Hepatocyte (in vitro differentiated cells): ENCODE results near the gene RETN. TPM values are rescaled to one million over a fixed set of nuclear protein-coding genes. Genes with fewer than 3 reads are reported as not detected.
A peak's percentile ranks its signal among the peaks of the same experiment; 100 is the strongest.

ENCODE experiments used
- DNase-seq: peaks from one replicate; pipeline ENCODE4 v3.0.0-alpha.2; 2016; ENCODE audit warnings: low spot score
- H2AFZ ChIP-seq: fragments of 200-600 bp; sonication (generic); 2 replicates; pipeline ENCODE4 v1.6.0; 2016; ENCODE audit warnings: antibody characterized with exemption, mild to moderate bottlenecking
- H3K27ac ChIP-seq: fragments of 200-600 bp; sonication (generic); 2 replicates; pipeline ENCODE4 v1.5.1; 2016; ENCODE audit warnings: mild to moderate bottlenecking
- H3K27me3 ChIP-seq: fragments of 200-600 bp; sonication (generic); 2 replicates; pipeline ENCODE4 v1.6.1; 2016
- H3K36me3 ChIP-seq: fragments of 200-600 bp; sonication (generic); replicated peaks from 2 replicates; pipeline ENCODE4 v1.5.1; 2016; ENCODE audit warnings: low read depth; ENCODE audit not compliant: insufficient read depth
- H3K4me1 ChIP-seq: fragments of 200-600 bp; sonication (generic); 2 replicates; pipeline ENCODE4 v1.5.1; 2016; ENCODE audit warnings: mild to moderate bottlenecking, moderate library complexity; ENCODE audit not compliant: insufficient read depth
- H3K4me2 ChIP-seq: fragments of 200-600 bp; sonication (generic); 2 replicates; pipeline ENCODE4 v1.6.0; 2016
- H3K4me3 ChIP-seq: fragments of 200-600 bp; sonication (generic); 2 replicates; pipeline ENCODE4 v1.5.1; 2016; ENCODE audit warnings: mild to moderate bottlenecking
- H3K79me2 ChIP-seq: fragments of 200-600 bp; sonication (generic); 2 replicates; pipeline ENCODE4 v1.6.0; 2017; ENCODE audit warnings: mild to moderate bottlenecking
- H3K9me2 ChIP-seq: fragments of 200-600 bp; sonication (generic); replicated peaks from 2 replicates; pipeline ENCODE4 v1.6.0; 2017; ENCODE audit warnings: mild to moderate bottlenecking; ENCODE audit not compliant: insufficient read depth
- H3K9me3 ChIP-seq: fragments of 200-600 bp; sonication (generic); 2 replicates; pipeline ENCODE4 v1.5.1; 2016; ENCODE audit warnings: low read depth, mild to moderate bottlenecking
- H4K20me1 ChIP-seq: fragments of 200-600 bp; sonication (generic); 2 replicates; pipeline ENCODE4 v1.6.0; 2016; ENCODE audit warnings: mild to moderate bottlenecking; ENCODE audit not compliant: insufficient read depth, poor library complexity, severe bottlenecking
- CTCF ChIP-seq: fragments of 200-600 bp; sonication (generic); IDR thresholded peaks from 2 replicates; pipeline ENCODE4 v1.5.1; 2016; ENCODE audit warnings: antibody characterized with exemption, mild to moderate bottlenecking; ENCODE audit not compliant: poor library complexity
- EZH2 ChIP-seq: fragments of 200-600 bp; sonication (generic); IDR thresholded peaks from 2 replicates; pipeline ENCODE4 v1.6.1; 2016; ENCODE audit warnings: antibody characterized with exemption, mild to moderate bottlenecking, borderline replicate concordance
- EZH2phosphoT487 ChIP-seq: fragments of 200-600 bp; sonication (generic); IDR thresholded peaks from one replicate; pipeline ENCODE4 v1.6.1; 2018; ENCODE audit warnings: antibody characterized with exemption, mild to moderate bottlenecking, low read depth, moderate library complexity; ENCODE audit not compliant: unreplicated experiment, severe bottlenecking
- WGBS: methylation state at CpG from one replicate; pipeline ENCODE4 v1.1.6; 2016; ENCODE audit warnings: low lambda C conversion rate; ENCODE audit errors: missing lambda C conversion rate; 5-methylcytosine and 5-hydroxymethylcytosine counted together
- polyA plus RNA-seq: library from polyadenylated mRNA; unstranded; fragments of >200 nt; fragmentation: Nextera tagmentation; extraction: Ambion mirVana; gene quantifications from 2 replicates; pipeline ENCODE4 v1.2.1, GENCODE V29; 2016
- total RNA-seq: library from RNA; depleted of rRNA; stranded (reverse); fragments of >200 nt; gene quantifications from 2 replicates; pipeline ENCODE4 v1.2.3, GENCODE V29; 2014

The RETN gene
- total and polyA plus RNA-seq, 2 experiments from 2014 or later = 0.74 TPM; not detected in 1

GRCh38 chr19:7670150-7670783, 1.4 kb downstream of the RETN start:
- Histone ChIP-seq H3K4me1 (no peaks in the 10 kb centered on the region), H4K20me1 (no peaks in the 10 kb centered on the region), H3K4me3 (no peak overlapping the region), H3K27ac (no peak overlapping the region), H2AFZ (no peak overlapping the region), H3K36me3 (no peaks in the 10 kb centered on the region), H3K9me3 (no peaks in the 10 kb centered on the region), H3K79me2 (no peaks in the 10 kb centered on the region), H3K27me3 (peaks cover 42% of the 10 kb centered on the region), H3K4me2 (peak overlapping the region; percentile 71), H3K9me2 (no peaks in the 10 kb centered on the region)
- TF ChIP-seq EZH2 (no peak), EZH2phosphoT487 (no peak), CTCF (no peak)
- peak; percentile 50 for DNase-seq
- 4% methylated on average over 37 of the region's 43 CpGs for WGBS

- TF ChIP-seq CTCF (no peak), EZH2 (no peak)
- Histone ChIP-seq H3K4me3 (no peak overlapping the region), H3K4me2 (peak overlapping the region; percentile 71), H3K36me3 (no peaks in the 10 kb centered on the region), H3K4me1 (no peaks in the 10 kb centered on the region), H3K9me3 (no peaks in the 10 kb centered on the region), H4K20me1 (no peaks in the 10 kb centered on the region), H3K79me2 (no peaks in the 10 kb centered on the region), H3K9me2 (no peaks in the 10 kb centered on the region), H3K27me3 (peaks cover 42% of the 10 kb centered on the region), H3K27ac (no peak overlapping the region), H2AFZ (no peak overlapping the region)
- 42% methylated on average over 8 of the region's 9 CpGs for WGBS
- DNase-seq = no peak
Observed at GRCh38 chr19:7670790-7671189, 1.9 kb downstream of the RETN start.

GRCh38 chr19:7672522-7672921, 3.7 kb downstream of the RETN start:
- no peaks in the 10 kb centered on the region for H3K79me2 ChIP-seq
- no peak overlapping the region for H2AFZ ChIP-seq
- no peak overlapping the region for H3K4me2 ChIP-seq
- H3K27ac ChIP-seq = no peak overlapping the region
- TF ChIP-seq CTCF (no peak), EZH2 (no peak), EZH2phosphoT487 (no peak)
- H3K9me2 ChIP-seq = no peaks in the 10 kb centered on the region
- peaks cover 42% of the 10 kb centered on the region for H3K27me3 ChIP-seq
- H3K36me3 ChIP-seq = no peaks in the 10 kb centered on the region
- WGBS = 61% methylated on average over 9 of the region's 9 CpGs
- H3K9me3 ChIP-seq = no peaks in the 10 kb centered on the region
- H3K4me3 ChIP-seq = no peak overlapping the region
- no peaks in the 10 kb centered on the region for H4K20me1 ChIP-seq
- no peak for DNase-seq
- H3K4me1 ChIP-seq = no peaks in the 10 kb centered on the region
